OCI-LY7 (cell line): Measurements from ENCODE around the gene LARP1. TPM values are rescaled to one million over a fixed set of nuclear protein-coding genes. Genes with fewer than 3 reads are reported as not detected.

Experiments used
- BruUV-seq: library from RNA; stranded (reverse); fragments of 400-500 nt; replicated peaks from 2 replicates; lab custom pipeline; 2021; lab: Mats Ljungman, UMichigan
- CTCF ChIA-PET: fragments of 300-600 bp; sonication (Branson Sonifier 250); formaldehyde crosslinking; loops from one replicate; lab custom pipeline; 2022; ENCODE audit warnings: antibody characterized with exemption; ENCODE audit not compliant: unreplicated experiment; lab: Charles Lee
- POLR2A ChIA-PET: fragments of 300-600 bp; sonication (Branson Sonifier 250); formaldehyde crosslinking; loops from one replicate; lab custom pipeline; 2022; ENCODE audit warnings: antibody characterized with exemption; lab: Charles Lee
- DNase-seq: peaks from one replicate; pipeline ENCODE4 v3.0.0-alpha.2; 2015; ENCODE audit warnings: low spot score
- H2AFZ ChIP-seq: fragments of 200-600 bp; sonication (generic), shearing (Covaris generic); 2 replicates; pipeline ENCODE4 v1.6.1; 2014; ENCODE audit warnings: mild to moderate bottlenecking, antibody characterized with exemption, low read length, moderate library complexity
- H3K27ac ChIP-seq: fragments of 200-600 bp; sonication (generic); 2 replicates; pipeline ENCODE4 v1.5.1; 2014; ENCODE audit warnings: mixed run types, low read depth, mild to moderate bottlenecking, moderate library complexity, low read length, inconsistent platforms; ENCODE audit not compliant: poor library complexity, severe bottlenecking
- H3K36me3 ChIP-seq: fragments of 200-600 bp; sonication (generic); 2 replicates; pipeline ENCODE4 v1.6.1; 2014; ENCODE audit warnings: mild to moderate bottlenecking, antibody characterized with exemption, low read length, moderate library complexity, mixed read lengths; ENCODE audit not compliant: insufficient read depth
- H3K4me1 ChIP-seq: fragments of 200-600 bp; sonication (generic); 2 replicates; pipeline ENCODE4 v1.5.1; 2014; ENCODE audit warnings: mild to moderate bottlenecking, low read length; ENCODE audit not compliant: insufficient read depth, poor library complexity, severe bottlenecking
- H3K4me2 ChIP-seq: fragments of 200-600 bp; sonication (generic); 2 replicates; pipeline ENCODE4 v1.6.1; 2014; ENCODE audit warnings: mild to moderate bottlenecking, low read length
- H3K4me3 ChIP-seq: fragments of 200-600 bp; sonication (generic); 2 replicates; pipeline ENCODE4 v1.5.1; 2014; ENCODE audit warnings: mild to moderate bottlenecking, low read depth, low read length; ENCODE audit not compliant: poor library complexity, severe bottlenecking
- H3K79me2 ChIP-seq: fragments of 200-600 bp; sonication (generic); 2 replicates; pipeline ENCODE4 v1.6.1; 2016; ENCODE audit warnings: low read depth, mild to moderate bottlenecking, low read length, moderate library complexity, mixed read lengths; ENCODE audit not compliant: insufficient read depth
- H3K9me2 ChIP-seq: fragments of 200-600 bp; sonication (generic); 2 replicates; pipeline ENCODE4 v1.6.1; 2016; ENCODE audit warnings: mild to moderate bottlenecking, low read length, mixed read lengths; ENCODE audit not compliant: insufficient read depth
- H3K9me3 ChIP-seq: fragments of 200-600 bp; sonication (generic); 2 replicates; pipeline ENCODE4 v1.6.1; 2014; ENCODE audit warnings: mild to moderate bottlenecking, mixed run types, low read length, mixed read lengths
- H4K20me1 ChIP-seq: fragments of 200-600 bp; sonication (generic); 2 replicates; pipeline ENCODE4 v1.6.1; 2014; ENCODE audit warnings: mild to moderate bottlenecking, antibody characterized with exemption, low read length, moderate library complexity, mixed read lengths; ENCODE audit not compliant: insufficient read depth
- CTCF ChIP-seq: fragments of 200-600 bp; sonication (generic); conservative IDR thresholded peaks from 2 replicates; pipeline ENCODE4 v1.5.1; 2014; ENCODE audit warnings: mild to moderate bottlenecking, antibody characterized with exemption, low read length, moderate library complexity, mixed read lengths
- EZH2phosphoT487 ChIP-seq: fragments of 200-600 bp; sonication (generic); IDR thresholded peaks from 2 replicates; pipeline ENCODE4 v1.6.1; 2018; ENCODE audit warnings: low read depth, borderline replicate concordance, mild to moderate bottlenecking, mixed run types, antibody characterized with exemption, low read length, moderate library complexity, mixed read lengths
- intact Hi-C: fragments of 100-400 bp; cut with micrococcal nuclease; formaldehyde crosslinking; loops from one replicate; pipeline ENCODE4 v1.10.0; 2022; ENCODE audit not compliant: unreplicated experiment
- total RNA-seq, 2 experiments: library from RNA; depleted of rRNA in 1 of 2; stranded (reverse); fragments of >200 nt in 1 of 2; shearing (Covaris generic) in 1 of 2; gene quantifications; 2 replicates each; pipeline ENCODE4 v1.2.3, GENCODE V29; 2014 to 2022

LARP1 gene
- total RNA-seq, 2 experiments from 2014 or later: 71.1 to 274 TPM

- peaks cover 80% of the 10 kb centered on the region for H4K20me1 ChIP-seq
- no peaks in the 10 kb centered on the region for H3K9me2 ChIP-seq
- POLR2A ChIA-PET: interaction anchor here (0.9 to 1.4 kb wide), 2 partner anchors 9 to 19 kb away, joined by 4 to 5 read pairs; no protein-coding TSS in a partner anchor
- H3K4me1 ChIP-seq: peaks cover 76% of the 10 kb centered on the region
- no peak overlapping the region for H3K27ac ChIP-seq
- H3K79me2 ChIP-seq: peaks cover 99% of the 10 kb centered on the region
- DNase-seq: no peak
- peak overlapping the region; percentile 6; the same call in 1 of the 2 replicates for H3K4me2 ChIP-seq
- H2AFZ ChIP-seq: no peak overlapping the region
- no peak overlapping the region for H3K4me3 ChIP-seq
- TF ChIP-seq CTCF (no peak), EZH2phosphoT487 (no peak)
- H3K36me3 ChIP-seq: peaks cover 81% of the 10 kb centered on the region
- CTCF ChIA-PET: no interaction called here
- BruUV-seq: no TSS peak
- intact Hi-C loops: no loop called here
- no peaks in the 10 kb centered on the region for H3K9me3 ChIP-seq
These were observed 7.1 kb downstream of the LARP1 start for GRCh38 chr5:154762261-154762660.

GRCh38 chr5:154762700-154763099 lies 7.5 kb downstream of the LARP1 start:
- Histone ChIP-seq H3K36me3 (peaks cover 83% of the 10 kb centered on the region), H3K4me1 (peaks cover 80% of the 10 kb centered on the region), H3K4me3 (no peak overlapping the region), H3K9me3 (no peaks in the 10 kb centered on the region), H2AFZ (no peak overlapping the region), H3K4me2 (no peak overlapping the region), H4K20me1 (peaks cover 85% of the 10 kb centered on the region), H3K79me2 (peaks cover 100% of the 10 kb centered on the region), H3K9me2 (no peaks in the 10 kb centered on the region), H3K27ac (no peak overlapping the region)
- BruUV-seq: no TSS peak
- ChIA-PET POLR2A (interaction anchor here (0.6 to 1.4 kb wide), 3 partner anchors 9 to 18 kb away, joined by 4 to 5 read pairs (median 5); no protein-coding TSS in a partner anchor), CTCF (no interaction called here)
- intact Hi-C loops: no loop called here
- no peak for DNase-seq
- TF ChIP-seq EZH2phosphoT487: no peak
- TF ChIP-seq CTCF: no peak

- Histone ChIP-seq H3K27ac (no peak overlapping the region), H4K20me1 (peaks cover 82% of the 10 kb centered on the region), H3K9me3 (no peaks in the 10 kb centered on the region), H3K9me2 (no peaks in the 10 kb centered on the region), H3K36me3 (peaks cover 75% of the 10 kb centered on the region), H3K4me1 (peaks cover 81% of the 10 kb centered on the region), H3K79me2 (peaks cover 100% of the 10 kb centered on the region), H3K4me3 (no peak overlapping the region), H3K4me2 (peak overlapping the region; percentile 52; the same call in 1 of the 2 replicates), H2AFZ (no peak overlapping the region)
- DNase-seq: no peak
- BruUV-seq: no TSS peak
- no peak for TF ChIP-seq EZH2phosphoT487
- TF ChIP-seq CTCF: no peak
- ChIA-PET POLR2A (interaction anchor here (0.7 kb wide), 1 partner anchor 43 kb away, joined by 3 read pairs; no protein-coding TSS in a partner anchor), CTCF (no interaction called here)
- intact Hi-C loops: no loop called here
These were observed 9.8 kb downstream of the LARP1 start for GRCh38 chr5:154764967-154765366.
